DOHH2 (cell line): ENCODE results near the gene PKIG.

Source experiments
- H3F3A ChIP-seq: fragments of 200-600 bp; sonication (generic), shearing (Covaris generic); 2 replicates; pipeline ENCODE4 v1.6.0; 2016; ENCODE audit warnings: antibody characterized with exemption, mild to moderate bottlenecking; ENCODE audit not compliant: control insufficient read depth, insufficient read depth
- H3K27ac ChIP-seq: fragments of 200-600 bp; sonication (generic); 2 replicates; pipeline ENCODE4 v1.5.1; 2014; ENCODE audit warnings: low read depth, mild to moderate bottlenecking, low read length, moderate library complexity
- H3K27me3 ChIP-seq: fragments of 200-600 bp; sonication (generic); 2 replicates; pipeline ENCODE4 v1.6.1; 2014; ENCODE audit warnings: mild to moderate bottlenecking, low read length, mixed read lengths; ENCODE audit not compliant: control insufficient read depth
- H3K36me3 ChIP-seq: fragments of 200-600 bp; sonication (generic); 2 replicates; pipeline ENCODE4 v1.6.1; 2014; ENCODE audit warnings: mild to moderate bottlenecking, low read length, moderate library complexity, mixed read lengths; ENCODE audit not compliant: control insufficient read depth
- H3K4me1 ChIP-seq: fragments of 200-600 bp; sonication (generic); 2 replicates; pipeline ENCODE4 v1.6.1; 2014; ENCODE audit warnings: mild to moderate bottlenecking, low read length, mixed read lengths; ENCODE audit not compliant: control insufficient read depth
- H3K4me2 ChIP-seq: fragments of 200-600 bp; sonication (generic); 2 replicates; pipeline ENCODE4 v1.6.0; 2014; ENCODE audit warnings: mild to moderate bottlenecking, low read length, moderate library complexity
- H3K4me3 ChIP-seq: fragments of 200-600 bp; sonication (generic); 2 replicates; pipeline ENCODE4 v1.5.1; 2014; ENCODE audit warnings: mild to moderate bottlenecking, low read length, mixed read lengths
- H3K79me2 ChIP-seq: fragments of 200-600 bp; sonication (generic); 2 replicates; pipeline ENCODE4 v1.6.1; 2014; ENCODE audit warnings: mild to moderate bottlenecking, low read length, mixed read lengths; ENCODE audit not compliant: control insufficient read depth
- H3K9me2 ChIP-seq: fragments of 200-600 bp; sonication (generic); replicated peaks from 2 replicates; pipeline ENCODE4 v1.6.1; 2014; ENCODE audit warnings: mild to moderate bottlenecking, low read length, mixed read lengths; ENCODE audit not compliant: control insufficient read depth
- H3K9me3 ChIP-seq: fragments of 200-600 bp; sonication (generic); 2 replicates; pipeline ENCODE4 v1.6.1; 2014; ENCODE audit warnings: antibody characterized with exemption, low read length, mixed read lengths; ENCODE audit not compliant: control insufficient read depth, insufficient read depth
- H4K20me1 ChIP-seq: fragments of 200-600 bp; sonication (generic); 2 replicates; pipeline ENCODE4 v1.6.0; 2014; ENCODE audit warnings: low read depth, mild to moderate bottlenecking, antibody characterized with exemption, low read length, moderate library complexity; ENCODE audit not compliant: control insufficient read depth, insufficient read depth
- EZH2phosphoT487 ChIP-seq: fragments of 200-600 bp; sonication (generic); IDR thresholded peaks from 2 replicates; pipeline ENCODE4 v1.6.1; 2017; ENCODE audit warnings: borderline replicate concordance, mild to moderate bottlenecking, antibody characterized with exemption, low read length, moderate library complexity, mixed read lengths
- TF ChIP-seq, protein P1 (sequence below): fragments of 200-600 bp; sonication (generic); IDR thresholded peaks from one replicate; pipeline ENCODE4 v1.5.1; 2014; ENCODE audit warnings: antibody characterized with exemption, mild to moderate bottlenecking, low read depth, low read length; ENCODE audit not compliant: poor library complexity, severe bottlenecking

PKIG gene

DNA sequence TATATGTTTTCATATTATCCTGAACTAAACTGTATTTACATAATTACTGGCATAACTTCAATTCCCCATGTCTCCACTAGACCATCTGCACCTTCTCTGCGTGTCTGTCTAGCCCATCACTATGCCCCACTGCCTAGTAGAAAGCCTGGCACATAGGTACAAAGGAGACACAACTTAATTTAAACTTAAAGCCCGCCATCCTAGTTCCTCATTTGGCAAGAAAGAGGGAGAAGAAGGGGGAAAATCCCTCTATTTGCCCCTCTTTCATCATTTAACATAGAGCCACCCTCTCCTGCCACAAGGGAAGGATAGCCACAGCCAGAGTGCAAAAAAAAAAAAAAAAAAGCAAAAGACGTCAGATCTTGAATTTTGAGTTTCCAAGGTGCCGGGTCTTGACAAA lies 1.8 kb downstream of the PKIG start:
- peak overlapping the region; percentile 95 for H3K27ac ChIP-seq
- H4K20me1 ChIP-seq = no peaks in the 10 kb centered on the region
- H3K4me1 ChIP-seq = peaks cover 100% of the 10 kb centered on the region
- TF ChIP-seq, protein P1, sequence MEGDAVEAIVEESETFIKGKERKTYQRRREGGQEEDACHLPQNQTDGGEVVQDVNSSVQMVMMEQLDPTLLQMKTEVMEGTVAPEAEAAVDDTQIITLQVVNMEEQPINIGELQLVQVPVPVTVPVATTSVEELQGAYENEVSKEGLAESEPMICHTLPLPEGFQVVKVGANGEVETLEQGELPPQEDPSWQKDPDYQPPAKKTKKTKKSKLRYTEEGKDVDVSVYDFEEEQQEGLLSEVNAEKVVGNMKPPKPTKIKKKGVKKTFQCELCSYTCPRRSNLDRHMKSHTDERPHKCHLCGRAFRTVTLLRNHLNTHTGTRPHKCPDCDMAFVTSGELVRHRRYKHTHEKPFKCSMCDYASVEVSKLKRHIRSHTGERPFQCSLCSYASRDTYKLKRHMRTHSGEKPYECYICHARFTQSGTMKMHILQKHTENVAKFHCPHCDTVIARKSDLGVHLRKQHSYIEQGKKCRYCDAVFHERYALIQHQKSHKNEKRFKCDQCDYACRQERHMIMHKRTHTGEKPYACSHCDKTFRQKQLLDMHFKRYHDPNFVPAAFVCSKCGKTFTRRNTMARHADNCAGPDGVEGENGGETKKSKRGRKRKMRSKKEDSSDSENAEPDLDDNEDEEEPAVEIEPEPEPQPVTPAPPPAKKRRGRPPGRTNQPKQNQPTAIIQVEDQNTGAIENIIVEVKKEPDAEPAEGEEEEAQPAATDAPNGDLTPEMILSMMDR = peak; percentile 34
- TF ChIP-seq EZH2phosphoT487 = no peak
- no peaks in the 10 kb centered on the region for H3K9me3 ChIP-seq
- H3K36me3 ChIP-seq = peaks cover 36% of the 10 kb centered on the region
- no peaks in the 10 kb centered on the region for H3K9me2 ChIP-seq
- peak overlapping the region; percentile 83 for H3K4me2 ChIP-seq
- peak overlapping the region; percentile 81 for H3K4me3 ChIP-seq
- peaks cover 62% of the 10 kb centered on the region for H3K79me2 ChIP-seq
- peaks cover 51% of the 10 kb centered on the region for H3F3A ChIP-seq
- no peaks in the 10 kb centered on the region for H3K27me3 ChIP-seq

DNA sequence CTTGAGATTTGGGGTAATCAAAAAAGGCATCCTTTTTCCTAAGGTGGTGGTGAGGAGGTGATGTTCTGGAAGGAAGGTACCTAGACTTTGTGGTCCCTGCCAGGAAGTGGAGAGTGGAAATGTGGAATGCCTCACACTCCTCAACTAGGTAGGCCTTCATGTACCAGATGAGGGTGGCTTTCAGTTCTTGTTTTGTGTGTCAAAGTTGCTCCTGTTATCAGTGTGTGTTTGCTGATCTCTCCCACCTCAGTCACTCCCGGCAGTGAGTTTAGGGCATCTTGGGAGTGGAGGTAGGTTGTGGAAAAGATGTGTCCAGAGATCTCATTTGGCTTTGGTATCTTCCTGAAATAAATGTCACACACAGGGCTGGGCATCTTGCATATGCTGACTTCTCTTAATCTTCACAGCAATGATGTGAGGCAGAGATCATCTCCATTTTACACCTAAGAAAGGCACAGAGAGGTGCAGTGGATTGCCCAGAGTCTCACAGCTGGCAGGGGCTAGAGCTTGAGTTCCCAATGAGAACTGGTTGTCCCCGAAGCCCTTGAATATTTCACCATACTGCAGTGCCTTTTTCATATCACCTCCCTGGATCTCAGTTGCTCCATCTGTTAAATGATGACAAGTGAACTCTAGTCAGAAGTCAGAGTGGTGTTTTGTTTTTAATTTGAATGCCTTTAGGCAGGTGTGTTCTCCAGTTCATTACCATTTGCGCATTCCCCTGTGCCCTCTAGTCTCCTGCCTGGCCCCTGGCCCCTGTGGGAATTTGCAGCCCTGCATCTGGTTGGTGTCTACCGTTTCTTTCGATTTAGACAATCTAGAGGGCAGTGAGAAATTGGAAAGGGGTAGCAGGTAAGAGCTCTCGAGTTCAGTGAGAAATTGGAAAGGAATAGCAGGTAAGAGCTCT lies 2.9 kb downstream of the PKIG start:
- Histone ChIP-seq H3K9me2 (no peaks in the 10 kb centered on the region), H3K36me3 (peaks cover 46% of the 10 kb centered on the region), H3K4me1 (peaks cover 100% of the 10 kb centered on the region), H3K27ac (peak overlapping the region; percentile 95), H4K20me1 (no peaks in the 10 kb centered on the region), H3K79me2 (peaks cover 72% of the 10 kb centered on the region), H3K4me3 (peak overlapping the region; percentile 81), H3F3A (peaks cover 44% of the 10 kb centered on the region), H3K27me3 (no peaks in the 10 kb centered on the region), H3K4me2 (peak overlapping the region; percentile 83), H3K9me3 (no peaks in the 10 kb centered on the region)
- no peak for TF ChIP-seq EZH2phosphoT487
- TF ChIP-seq, protein P1 = no peak

DNA sequence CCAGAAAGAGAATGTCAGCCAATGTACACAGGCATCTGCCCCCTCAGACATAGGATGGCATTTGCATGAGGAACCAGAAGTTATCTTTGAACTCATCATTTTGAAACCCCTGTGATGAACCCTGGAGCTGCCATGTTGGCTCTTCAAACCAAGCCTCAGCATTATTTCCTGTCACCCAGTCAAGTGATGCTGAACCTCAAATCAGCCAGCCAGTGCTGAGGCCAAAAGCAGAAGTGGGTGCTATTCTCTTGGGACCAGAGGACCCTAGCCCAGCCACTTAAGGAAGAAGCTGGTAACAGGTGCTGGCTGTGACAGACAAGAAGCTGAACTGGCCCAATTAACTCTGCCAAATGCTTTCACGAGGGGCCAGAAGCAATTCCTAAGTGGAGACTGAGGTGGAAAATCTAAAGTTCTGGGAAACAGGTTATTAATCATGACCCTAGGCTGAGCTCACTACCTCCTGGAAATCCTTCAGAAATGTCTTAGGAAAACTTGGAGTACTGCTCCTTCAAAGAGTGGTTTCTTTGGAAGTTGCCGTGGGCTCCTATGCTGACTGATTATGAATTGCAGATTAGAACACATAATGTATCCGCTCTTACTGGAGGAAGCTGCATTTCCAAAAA lies 4.0 kb downstream of the PKIG start:
- Histone ChIP-seq H3K27me3 (no peaks in the 10 kb centered on the region), H3K79me2 (peaks cover 80% of the 10 kb centered on the region), H3K9me2 (no peaks in the 10 kb centered on the region), H3K36me3 (peaks cover 55% of the 10 kb centered on the region), H3F3A (peaks cover 43% of the 10 kb centered on the region), H3K4me1 (peaks cover 100% of the 10 kb centered on the region), H3K4me2 (peak overlapping the region; percentile 83), H3K27ac (peak overlapping the region; percentile 95), H4K20me1 (no peaks in the 10 kb centered on the region), H3K4me3 (peak overlapping the region; percentile 81), H3K9me3 (no peaks in the 10 kb centered on the region)
- TF ChIP-seq, protein P1 = no peak
- TF ChIP-seq EZH2phosphoT487 = no peak
